ENCODE data around the gene COBLL1.

The COBLL1 gene

GRCh38 chr2:164852086-164852485, 10.5 kb upstream of the COBLL1 start:
- DNase-seq = no peak

GRCh38 chr2:164850235-164850634, 8.6 kb upstream of the COBLL1 start:
- DNase-seq = no peak

- DNase-seq = no peak
Observed at GRCh38 chr2:164849506-164849905, 7.9 kb upstream of the COBLL1 start.

- DNase-seq = peak; percentile 28
Observed at GRCh38 chr2:164847981-164848741, 6.5 kb upstream of the COBLL1 start.

GRCh38 chr2:164847291-164847690, 5.7 kb upstream of the COBLL1 start:
- no peak for DNase-seq

- no peak for DNase-seq
Observed at GRCh38 chr2:164846276-164846675, 4.7 kb upstream of the COBLL1 start.

- no peak for DNase-seq
Observed at GRCh38 chr2:164843346-164843911, 1.8 kb upstream of the COBLL1 start.

- peak; percentile 38 for DNase-seq
Observed at GRCh38 chr2:164842624-164842966, 972 bp upstream of the COBLL1 start.

GRCh38 chr2:164840930-164841718, 499 bp downstream of the COBLL1 start:
- peak; percentile 81 for DNase-seq

GRCh38 chr2:164840458-164840929, 1.1 kb downstream of the COBLL1 start:
- DNase-seq = peak; percentile 50

GRCh38 chr2:164839914-164840457, 1.6 kb downstream of the COBLL1 start:
- no peak for DNase-seq

- no peak for DNase-seq
Observed at GRCh38 chr2:164837807-164838206, 3.8 kb downstream of the COBLL1 start.

GRCh38 chr2:164836907-164837306, 4.7 kb downstream of the COBLL1 start:
- DNase-seq = no peak

GRCh38 chr2:164835302-164835701, 6.3 kb downstream of the COBLL1 start:
- no peak for DNase-seq

- peak; percentile 18 for DNase-seq
Observed at GRCh38 chr2:164831887-164832286, 9.7 kb downstream of the COBLL1 start.

GRCh38 chr2:164831180-164831579, 10.4 kb downstream of the COBLL1 start:
- DNase-seq = no peak

- no peak for DNase-seq
Observed at GRCh38 chr2:164826293-164827243, 15.1 kb downstream of the COBLL1 start.

GRCh38 chr2:164824872-164825271, 16.8 kb downstream of the COBLL1 start:
- DNase-seq = no peak

GRCh38 chr2:164823126-164823525, 18.5 kb downstream of the COBLL1 start:
- DNase-seq = no peak

- DNase-seq = no peak
Observed at GRCh38 chr2:164821338-164821737, 20.3 kb downstream of the COBLL1 start.

GRCh38 chr2:164818149-164819136, 23.2 kb downstream of the COBLL1 start:
- no peak for DNase-seq

All from NCI-H146 (cell line).